ENCODE measurements around the gene APBB1IP.

APBB1IP gene

GRCh38 chr10:26550774-26551526, 112.8 kb downstream of the APBB1IP start:
- TF ChIP-seq CTCF (IDR thresholded peaks at IDR 0.05; ENCODE audit: low read depth, low read length) = no peak
- no peak for DNase-seq (ENCODE audit: low read depth in 2 of 2)
- no peak overlapping the region for H3K4me3 ChIP-seq (replicated peaks in 1 of 2; ENCODE audit: low read depth in 2 of 2, low read length in 2 of 2)

GRCh38 chr10:26554246-26554645, 116.1 kb downstream of the APBB1IP start:
- H3K4me3 ChIP-seq (replicated peaks in 1 of 2; ENCODE audit: low read depth in 2 of 2, low read length in 2 of 2) = no peak overlapping the region
- no peak for DNase-seq (ENCODE audit: low read depth in 2 of 2)
- no peak for TF ChIP-seq CTCF (IDR thresholded peaks at IDR 0.05; ENCODE audit: low read depth, low read length)

GRCh38 chr10:26555719-26556368, 117.7 kb downstream of the APBB1IP start:
- no peak overlapping the region for H3K4me3 ChIP-seq (replicated peaks in 1 of 2; ENCODE audit: low read depth in 2 of 2, low read length in 2 of 2)
- no peak for TF ChIP-seq CTCF (IDR thresholded peaks at IDR 0.05; ENCODE audit: low read depth, low read length)
- peak; percentile 82 to 87 for DNase-seq (ENCODE audit: low read depth in 2 of 2)

- peak overlapping the region in 1 of 2 donors; percentile 3 for H3K4me3 ChIP-seq (replicated peaks in 1 of 2; ENCODE audit: low read depth in 2 of 2, low read length in 2 of 2)
- TF ChIP-seq CTCF (IDR thresholded peaks at IDR 0.05; ENCODE audit: low read depth, low read length) = peak; percentile 77
- DNase-seq (ENCODE audit: low read depth in 2 of 2) = peak; percentile 64 to 72
Measured at GRCh38 chr10:26556748-26557640, 118.9 kb downstream of the APBB1IP start.

GRCh38 chr10:26557641-26558014, 119.5 kb downstream of the APBB1IP start:
- DNase-seq (ENCODE audit: low read depth in 2 of 2) = peak; percentile 29 to 36
- peak overlapping the region in 1 of 2 donors; percentile 3 for H3K4me3 ChIP-seq (replicated peaks in 1 of 2; ENCODE audit: low read depth in 2 of 2, low read length in 2 of 2)
- TF ChIP-seq CTCF (IDR thresholded peaks at IDR 0.05; ENCODE audit: low read depth, low read length) = no peak

- peak overlapping the region; percentile 15 for H3K4me3 ChIP-seq (replicated peaks in 1 of 2; ENCODE audit: low read depth in 2 of 2, low read length in 2 of 2)
Measured at GRCh38 chr10:26566525-26567350, 128.6 kb downstream of the APBB1IP start.

More at GRCh38 chr10:26566525-26567350, 128.6 kb downstream of the APBB1IP start:
- no peak for DNase-seq (ENCODE audit: low read depth in 2 of 2)
- TF ChIP-seq CTCF (IDR thresholded peaks at IDR 0.05; ENCODE audit: low read depth, low read length) = no peak

All from cardiac fibroblast (primary cell).